ENCODE data around the gene CLIC3.
"Not testable (repeated sequence)": the region's sequence is repeated elsewhere in the genome, so short reads cannot be mapped to it uniquely, and the experiment has no call there.

CLIC3 gene

GRCh38 chr9:137016436-137016835, 20.1 kb upstream of the CLIC3 start:
- no peak for DNase-seq

- no peak for DNase-seq
These were observed 19.6 kb upstream of the CLIC3 start for GRCh38 chr9:137015976-137016375.

GRCh38 chr9:137015540-137015930, 19.2 kb upstream of the CLIC3 start:
- DNase-seq = no peak

- no peak for DNase-seq
These were observed 18.6 kb upstream of the CLIC3 start for GRCh38 chr9:137014776-137015539.

- no peak for DNase-seq
These were observed 17.8 kb upstream of the CLIC3 start for GRCh38 chr9:137014166-137014565.

- DNase-seq = no peak
These were observed 17.2 kb upstream of the CLIC3 start for GRCh38 chr9:137013571-137013940.

GRCh38 chr9:137012694-137013570, 16.6 kb upstream of the CLIC3 start:
- no peak for DNase-seq

GRCh38 chr9:137011907-137012675, 15.7 kb upstream of the CLIC3 start:
- DNase-seq = no peak

GRCh38 chr9:137011156-137011555, 14.8 kb upstream of the CLIC3 start:
- no peak for DNase-seq

GRCh38 chr9:137009938-137010732, 13.8 kb upstream of the CLIC3 start:
- no peak for DNase-seq

- no peak for DNase-seq
These were observed 12.8 kb upstream of the CLIC3 start for GRCh38 chr9:137009217-137009616.

GRCh38 chr9:137008312-137008711, 11.9 kb upstream of the CLIC3 start:
- DNase-seq = no peak

- no peak for DNase-seq
These were observed 11.5 kb upstream of the CLIC3 start for GRCh38 chr9:137007816-137008270.

- no peak for DNase-seq
These were observed 10.9 kb upstream of the CLIC3 start for GRCh38 chr9:137007108-137007815.

GRCh38 chr9:137006116-137007003, 10.0 kb upstream of the CLIC3 start:
- no peak for DNase-seq

GRCh38 chr9:137004285-137004684, 7.9 kb upstream of the CLIC3 start:
- DNase-seq = not testable (repeated sequence)

- no peak for DNase-seq
These were observed 6.3 kb upstream of the CLIC3 start for GRCh38 chr9:137002646-137003041.

GRCh38 chr9:137001857-137002645, 5.7 kb upstream of the CLIC3 start:
- DNase-seq = no peak

- no peak for DNase-seq
These were observed 4.0 kb upstream of the CLIC3 start for GRCh38 chr9:137000177-137000930.

Measured in cerebellar nuclear complex (tissue), 1 donor.